Endothelial cell of umbilical vein (primary cell): Measurements from ENCODE around the gene CIBAR2. TPM values are rescaled to one million over a fixed set of nuclear protein-coding genes. Genes with fewer than 3 reads are reported as not detected.

ENCODE experiments used
- BruUV-seq: library from RNA; stranded (reverse); fragments of 400-500 nt; replicated peaks from 2 replicates; lab custom pipeline; 2021; lab: Mats Ljungman, UMichigan
- CTCF ChIA-PET: fragments of 300-600, 350-600 bp; sonication (Branson Sonifier 250); formaldehyde crosslinking; loops from one replicate; lab custom pipeline; 2021; ENCODE audit warnings: antibody characterized with exemption, inconsistent platforms; lab: Charles Lee
- POLR2A ChIA-PET: fragments of 300-600, 350-600 bp; sonication (Branson Sonifier 250); formaldehyde crosslinking; loops from one replicate; lab custom pipeline; 2021; ENCODE audit warnings: antibody characterized with exemption, inconsistent platforms; lab: Charles Lee
- DNase-seq: peaks from one replicate; pipeline ENCODE4 v3.0.0-alpha.2; 2011; ENCODE audit warnings: low read depth, low spot score
- FAIRE-seq: peaks from 2 replicates; lab custom pipeline; 2011; peaks lifted over from hg19 to GRCh38; lab: Jason Lieb, UNC
- H2AFZ ChIP-seq: 2 replicates; pipeline ENCODE4 v1.6.0; 2012; ENCODE audit warnings: low read depth, low read length, control low read depth, inconsistent platforms
- H3K27ac ChIP-seq: 2 replicates; pipeline ENCODE4 v1.5.1; 2011; ENCODE audit warnings: low read depth, mild to moderate bottlenecking, control low read depth, low read length, moderate library complexity; ENCODE audit not compliant: insufficient read depth
- H3K27me3 ChIP-seq, 2 experiments: 2 replicates each; pipeline versions ENCODE4 v1.6.0 to v1.6.1; 2011; ENCODE audit warnings: low read length in 2 of 2, mixed read lengths in 1 of 2; ENCODE audit not compliant: control insufficient read depth in 2 of 2, insufficient read depth in 2 of 2
- H3K36me3 ChIP-seq, 2 experiments: 2 replicates in 1 of 2; 3 replicates in 1 of 2; pipeline ENCODE4 v1.5.1; 2011; ENCODE audit warnings: low read length in 2 of 2, mild to moderate bottlenecking in 1 of 2, moderate library complexity in 1 of 2; ENCODE audit not compliant: control insufficient read depth in 2 of 2, insufficient read depth in 2 of 2; ENCODE audit errors: extremely low read depth in 1 of 2
- H3K4me1 ChIP-seq: 3 replicates; pipeline ENCODE4 v1.5.1; 2011; ENCODE audit warnings: mild to moderate bottlenecking, low read length; ENCODE audit not compliant: control insufficient read depth, insufficient read depth; ENCODE audit errors: extremely low read depth
- H3K4me2 ChIP-seq: 2 replicates; pipeline ENCODE4 v1.6.1; 2011; ENCODE audit warnings: low read length, control low read depth, mixed read lengths; ENCODE audit not compliant: insufficient read depth
- H3K4me3 ChIP-seq, 3 experiments: fragments of 200-600 bp in 1 of 3; sonication (generic), shearing (Covaris generic) in 1 of 3; replicated peaks in 1 of 3; 2 replicates each; pipeline ENCODE4 v1.5.1; 2011 to 2016; ENCODE audit warnings: control low read depth in 3 of 3, low read length in 3 of 3, mild to moderate bottlenecking in 2 of 3, inconsistent platforms in 1 of 3, low read depth in 1 of 3, moderate library complexity in 1 of 3; ENCODE audit not compliant: insufficient read depth in 1 of 3
- H3K79me2 ChIP-seq: 2 replicates; pipeline ENCODE4 v1.6.0; 2012; ENCODE audit warnings: low read length, inconsistent platforms; ENCODE audit not compliant: control insufficient read depth, insufficient read depth
- H3K9ac ChIP-seq: replicated peaks from 2 replicates; pipeline ENCODE3; 2011; ENCODE audit warnings: low read length, control low read depth; ENCODE audit not compliant: insufficient read depth; ENCODE audit errors: extremely low read depth
- H3K9me1 ChIP-seq: replicated peaks from 3 replicates; pipeline ENCODE4 v1.6.0; 2011; ENCODE audit warnings: mild to moderate bottlenecking, low read length; ENCODE audit not compliant: control insufficient read depth, insufficient read depth; ENCODE audit errors: extremely low read depth
- H3K9me3 ChIP-seq: replicated peaks from 2 replicates; pipeline ENCODE4 v1.5.1; 2012; ENCODE audit warnings: low read length, inconsistent platforms; ENCODE audit not compliant: control insufficient read depth, insufficient read depth
- H4K20me1 ChIP-seq: replicated peaks from 2 replicates; pipeline ENCODE3; 2011; ENCODE audit warnings: mild to moderate bottlenecking, low read length; ENCODE audit not compliant: control insufficient read depth, insufficient read depth; ENCODE audit errors: extremely low read depth
- EZH2 ChIP-seq: IDR thresholded peaks from 2 replicates; pipeline ENCODE4 v1.6.1; 2012; ENCODE audit warnings: borderline replicate concordance, low read depth, mild to moderate bottlenecking, moderate library complexity, low read length, inconsistent platforms; ENCODE audit not compliant: severe bottlenecking
- FOS ChIP-seq: IDR thresholded peaks from 2 replicates; pipeline ENCODE4 v1.6.1; 2011; ENCODE audit warnings: mild to moderate bottlenecking, low read length, moderate library complexity, borderline replicate concordance; ENCODE audit not compliant: insufficient read depth
- GATA2 ChIP-seq: IDR thresholded peaks from 2 replicates; pipeline ENCODE4 v1.7.0; 2011; ENCODE audit warnings: low read depth, mild to moderate bottlenecking, moderate library complexity, mixed read lengths, low read length; ENCODE audit not compliant: insufficient read length, insufficient read depth
- JUN ChIP-seq: IDR thresholded peaks from 2 replicates; pipeline ENCODE4 v1.6.1; 2011; ENCODE audit warnings: borderline replicate concordance, low read depth; ENCODE audit not compliant: insufficient read length, insufficient read depth
- MYC ChIP-seq: IDR thresholded peaks from one replicate; pipeline ENCODE4 v1.6.1; 2011; ENCODE audit warnings: mild to moderate bottlenecking, low read depth, low read length
- POLR2A ChIP-seq: IDR thresholded peaks from 2 replicates; pipeline ENCODE4 v1.6.1; 2012; ENCODE audit warnings: low read depth, mild to moderate bottlenecking, control low read depth, low read length
- POLR2AphosphoS5 ChIP-seq: IDR thresholded peaks from 2 replicates; pipeline ENCODE4 v1.6.1; 2012; ENCODE audit warnings: low read depth, mild to moderate bottlenecking, control low read depth, low read length, moderate library complexity; ENCODE audit not compliant: insufficient read depth
- dilution Hi-C: fragments of 300-500 bp; cut with MboI; formaldehyde crosslinking; loops from one replicate; pipeline ENCODE4 v1.15.0; 2019; ENCODE audit warnings: low sequenced_read_pairs; ENCODE audit not compliant: extremely low pct_ligation_motif_present
- intact Hi-C: fragments of 100-400 bp; cut with micrococcal nuclease; formaldehyde crosslinking; loops from one replicate; pipeline ENCODE4 v1.10.0; 2022
- polyA plus RNA-seq, 4 experiments: library from polyadenylated mRNA; depleted of rRNA in 3 of 4; stranded (reverse) in 3 of 4; unstranded in 1 of 4; fragments of >200 nt; gene quantifications; 2 replicates each; pipeline versions ENCODE4 v1.2.1 to v1.2.3, GENCODE V29; 2011 to 2012; ENCODE audit warnings: missing spikeins in 1 of 4
- total RNA-seq: library from RNA; stranded (reverse); gene quantifications from 2 replicates; pipeline ENCODE4 v1.2.3, GENCODE V29; 2021
- TF ChIP-seq, protein P1 (sequence below), 2 donors: IDR thresholded peaks; 1 replicate in 1 of 2; 2 replicates in 1 of 2; pipeline ENCODE4 v1.5.1; 2011; ENCODE audit warnings: low read length in 2 of 2, mild to moderate bottlenecking in 2 of 2, moderate library complexity in 2 of 2, control low read depth in 1 of 2, inconsistent platforms in 1 of 2, low read depth in 1 of 2; ENCODE audit not compliant: insufficient read depth in 1 of 2; ENCODE audit errors: extremely low read depth in 1 of 2
- TF ChIP-seq, protein P2 (sequence below): IDR thresholded peaks from 2 replicates; pipeline ENCODE4 v1.6.1; 2011; ENCODE audit not compliant: insufficient read depth, insufficient read length

The CIBAR2 gene
- total and polyA plus RNA-seq, 2 donors (not counting 3 experiments of a cell fraction or from before 2014, with no cell fraction given), result 0.07 TPM; not detected in 1

DNA sequence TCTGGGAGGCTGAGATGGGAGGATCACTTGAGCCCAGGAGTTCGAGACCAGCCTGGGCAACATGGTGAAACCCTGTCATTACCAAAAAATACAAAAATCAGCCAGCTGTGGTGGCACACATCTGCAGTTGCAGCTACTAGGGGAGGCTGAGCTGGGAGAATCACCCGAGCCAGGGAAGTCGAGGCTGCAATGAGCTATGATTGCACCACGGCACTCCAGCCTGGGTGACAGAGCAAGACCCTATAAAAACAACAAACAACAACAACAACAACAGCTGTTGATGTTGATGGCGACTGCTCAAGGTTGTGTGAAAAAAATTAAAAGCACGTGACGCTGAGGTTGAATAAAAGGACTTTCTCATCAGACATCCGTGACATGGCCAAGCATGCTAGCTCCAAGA, 40.8 kb upstream of the CIBAR2 start:
- no peak overlapping the region for H3K9ac ChIP-seq
- no peak overlapping the region for H3K27ac ChIP-seq
- ChIA-PET CTCF (interaction anchor here (0.8 to 2.8 kb wide), 2 partner anchors 12 to 38 kb away, joined by 3 to 13 read pairs; no protein-coding TSS in a partner anchor), POLR2A (no interaction called here)
- H2AFZ ChIP-seq, result no peak overlapping the region
- no peaks in the 10 kb centered on the region for H3K27me3 ChIP-seq
- no peaks in the 10 kb centered on the region for H3K9me3 ChIP-seq
- intact Hi-C loops, result no loop called here
- H3K79me2 ChIP-seq, result no peaks in the 10 kb centered on the region
- H3K36me3 ChIP-seq, result no peaks in the 10 kb centered on the region
- no peak overlapping the region for H3K4me2 ChIP-seq
- no peaks in the 10 kb centered on the region for H4K20me1 ChIP-seq
- H3K9me1 ChIP-seq, result no peaks in the 10 kb centered on the region
- FAIRE-seq (no peak), DNase-seq (no peak)
- dilution Hi-C loops, result no loop called here
- H3K4me3 ChIP-seq, result no peak overlapping the region
- H3K4me1 ChIP-seq, result peaks cover 9% of the 10 kb centered on the region
- TF ChIP-seq FOS (no peak), JUN (no peak), POLR2AphosphoS5 (no peak), EZH2 (no peak), MYC (no peak), GATA2 (no peak), POLR2A (no peak)
- TF ChIP-seq, protein P1, sequence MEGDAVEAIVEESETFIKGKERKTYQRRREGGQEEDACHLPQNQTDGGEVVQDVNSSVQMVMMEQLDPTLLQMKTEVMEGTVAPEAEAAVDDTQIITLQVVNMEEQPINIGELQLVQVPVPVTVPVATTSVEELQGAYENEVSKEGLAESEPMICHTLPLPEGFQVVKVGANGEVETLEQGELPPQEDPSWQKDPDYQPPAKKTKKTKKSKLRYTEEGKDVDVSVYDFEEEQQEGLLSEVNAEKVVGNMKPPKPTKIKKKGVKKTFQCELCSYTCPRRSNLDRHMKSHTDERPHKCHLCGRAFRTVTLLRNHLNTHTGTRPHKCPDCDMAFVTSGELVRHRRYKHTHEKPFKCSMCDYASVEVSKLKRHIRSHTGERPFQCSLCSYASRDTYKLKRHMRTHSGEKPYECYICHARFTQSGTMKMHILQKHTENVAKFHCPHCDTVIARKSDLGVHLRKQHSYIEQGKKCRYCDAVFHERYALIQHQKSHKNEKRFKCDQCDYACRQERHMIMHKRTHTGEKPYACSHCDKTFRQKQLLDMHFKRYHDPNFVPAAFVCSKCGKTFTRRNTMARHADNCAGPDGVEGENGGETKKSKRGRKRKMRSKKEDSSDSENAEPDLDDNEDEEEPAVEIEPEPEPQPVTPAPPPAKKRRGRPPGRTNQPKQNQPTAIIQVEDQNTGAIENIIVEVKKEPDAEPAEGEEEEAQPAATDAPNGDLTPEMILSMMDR (IDR thresholded peaks at IDR 0.05; ENCODE audit: extremely low read depth in 1 of 2, insufficient read depth in 1 of 2, low read depth in 1 of 2, low read length in 2 of 2), result no peak
- TF ChIP-seq, protein P2, sequence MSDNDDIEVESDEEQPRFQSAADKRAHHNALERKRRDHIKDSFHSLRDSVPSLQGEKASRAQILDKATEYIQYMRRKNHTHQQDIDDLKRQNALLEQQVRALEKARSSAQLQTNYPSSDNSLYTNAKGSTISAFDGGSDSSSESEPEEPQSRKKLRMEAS, result no peak
- BruUV-seq, result no TSS peak
